Endodermal cell (in vitro differentiated cells): Measurements from ENCODE around the gene TPSD1. TPM values are rescaled to one million over a fixed set of nuclear protein-coding genes. Genes with fewer than 3 reads are reported as not detected.
"Not testable (repeated sequence)": the region's sequence is repeated elsewhere in the genome, so short reads cannot be mapped to it uniquely, and the experiment has no call there.

Experiments used
- DNase-seq: peaks from one replicate; pipeline ENCODE4 v3.0.0-alpha.2; 2017
- H3K27ac ChIP-seq: 2 replicates; pipeline ENCODE4 v1.5.1; 2013; ENCODE audit warnings: mild to moderate bottlenecking, low read depth, low read length, moderate library complexity
- H3K27me3 ChIP-seq: 2 replicates; pipeline ENCODE4 v1.6.1; 2013; ENCODE audit warnings: mild to moderate bottlenecking, low read length, moderate library complexity; ENCODE audit not compliant: insufficient read depth, control insufficient read depth, poor library complexity, severe bottlenecking
- H3K36me3 ChIP-seq: 2 replicates; pipeline ENCODE4 v1.7.0; 2013; ENCODE audit warnings: mild to moderate bottlenecking, low read length, moderate library complexity; ENCODE audit not compliant: control insufficient read depth, insufficient read depth
- H3K4me1 ChIP-seq: one replicate; pipeline ENCODE4 v1.7.0; 2013; ENCODE audit warnings: low read length; ENCODE audit not compliant: control insufficient read depth, insufficient read depth
- H3K4me3 ChIP-seq: 2 replicates; pipeline ENCODE4 v1.5.1; 2013; ENCODE audit warnings: mild to moderate bottlenecking, low read length, moderate library complexity
- H3K9ac ChIP-seq: 2 replicates; pipeline ENCODE4 v1.6.1; 2013; ENCODE audit warnings: mild to moderate bottlenecking, low read length, moderate library complexity; ENCODE audit not compliant: poor library complexity, severe bottlenecking; ENCODE audit errors: extremely low read depth
- H3K9me3 ChIP-seq: 2 replicates; pipeline ENCODE4 v1.6.1; 2013; ENCODE audit warnings: mild to moderate bottlenecking, low read length, moderate library complexity; ENCODE audit not compliant: control insufficient read depth
- H3K27ac Mint-ChIP-seq: 2 replicates; pipeline ENCODE4 v1.8.0; 2020; ENCODE audit warnings: mixed read lengths
- H3K27me3 Mint-ChIP-seq: 2 replicates; pipeline ENCODE4 v1.8.0; 2021; ENCODE audit warnings: mild to moderate bottlenecking, mixed read lengths; ENCODE audit not compliant: insufficient read depth
- H3K36me3 Mint-ChIP-seq: 2 replicates; pipeline ENCODE4 v1.8.0; 2020; ENCODE audit warnings: low read depth, mixed read lengths
- H3K4me1 Mint-ChIP-seq: 2 replicates; pipeline ENCODE4 v1.8.0; 2020; ENCODE audit warnings: mixed read lengths
- H3K4me3 Mint-ChIP-seq: 2 replicates; pipeline ENCODE4 v1.8.0; 2020; ENCODE audit warnings: mild to moderate bottlenecking, moderate library complexity, mixed read lengths
- H3K9me3 Mint-ChIP-seq: 2 replicates; pipeline ENCODE4 v1.8.0; 2020; ENCODE audit warnings: mild to moderate bottlenecking, mixed read lengths
- WGBS, 2 experiments: methylation state at CpG; one replicate each; pipeline versions ENCODE4 v1.1.5 to v1.1.7; 2013; ENCODE audit warnings: missing lambda C conversion rate in 2 of 2, mixed read lengths in 1 of 2; ENCODE audit not compliant: insufficient coverage in 1 of 2, insufficient read length in 1 of 2; 5-methylcytosine and 5-hydroxymethylcytosine counted together
- total RNA-seq, 2 donors: library from RNA; stranded (reverse); fragmentation: NEBNext Ultra II Directional in 1 of 2; extraction: Animal tissue kit (Norgen Biotek cat#: 25700) in 1 of 2; gene quantifications; 2 replicates in 1 of 2; 3 replicates in 1 of 2; pipeline ENCODE4 v1.2.1, GENCODE V29; 2021

The TPSD1 gene
- total RNA-seq, 2 donors from 2014 or later, result not detected

DNA sequence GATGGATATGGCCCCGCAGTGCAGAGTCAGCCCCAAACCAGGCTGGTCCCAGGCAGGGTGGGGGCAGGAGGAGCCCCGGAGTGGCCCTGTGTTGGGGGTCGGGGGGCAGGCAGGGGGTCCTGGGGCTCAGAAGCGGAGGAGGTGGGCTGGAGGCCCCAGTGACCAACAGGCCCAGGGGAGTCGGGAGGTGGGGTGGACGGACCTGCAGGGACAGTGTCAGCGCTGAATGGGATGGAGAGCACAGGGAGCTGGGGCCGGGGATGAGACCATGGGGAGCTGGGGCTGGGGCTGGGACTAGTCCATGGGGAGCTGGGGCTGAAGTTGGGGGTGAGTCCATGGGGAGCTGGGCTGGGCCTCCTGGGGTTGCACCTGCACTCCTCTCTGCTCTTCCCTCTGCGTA lies 16.3 kb upstream of the TPSD1 start:
- DNase-seq, H3K36me3 ChIP-seq, H3K27ac ChIP-seq, H3K27ac Mint-ChIP-seq, H3K9me3 Mint-ChIP-seq, H3K4me3 Mint-ChIP-seq, H3K9me3 ChIP-seq, H3K27me3 ChIP-seq, H3K36me3 Mint-ChIP-seq, H3K4me1 Mint-ChIP-seq, H3K9ac ChIP-seq, H3K4me1 ChIP-seq, H3K4me3 ChIP-seq: not testable (repeated sequence)
- 98 to 100% methylated on average over 4 to 6 of the region's 9 CpGs for WGBS, 2 experiments
- peaks cover 11% of the 10 kb centered on the region for H3K27me3 Mint-ChIP-seq

DNA sequence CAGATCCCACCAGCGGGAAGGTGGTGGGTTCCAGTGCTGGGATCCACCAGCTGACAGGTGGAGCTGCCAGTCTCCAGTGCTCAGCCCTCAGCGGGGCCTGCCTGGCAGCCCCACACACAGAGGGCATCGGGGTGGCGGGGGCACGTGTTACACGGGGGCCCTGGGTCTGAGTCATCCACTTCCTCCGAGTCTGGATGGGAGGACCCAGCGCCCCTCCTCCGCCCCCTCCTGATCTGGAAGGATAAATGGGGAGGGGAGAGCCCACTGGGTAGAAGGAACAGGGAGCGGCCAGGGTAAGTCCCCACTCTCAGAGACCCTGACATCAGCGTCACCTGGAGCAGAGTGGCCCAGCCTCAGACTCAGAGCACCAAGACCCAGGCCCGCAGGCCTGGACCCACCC lies 15.4 kb upstream of the TPSD1 start, which contains the start of gene TPSAB1:
TPSAB1 (plus strand) TSS at position 270 of the 400 bp plus-strand sequence. CDS start 234 bp downstream, outside the sequence.
- WGBS, 2 experiments, result no CpG with 5 or more reads among the region's 12 CpGs
- H3K9me3 ChIP-seq, H3K36me3 ChIP-seq, H3K9ac ChIP-seq, H3K27ac ChIP-seq, H3K4me3 Mint-ChIP-seq, H3K36me3 Mint-ChIP-seq, H3K27me3 ChIP-seq, H3K9me3 Mint-ChIP-seq, H3K4me1 Mint-ChIP-seq, H3K4me3 ChIP-seq, H3K27ac Mint-ChIP-seq, DNase-seq, H3K4me1 ChIP-seq: not testable (repeated sequence)
- peaks cover 16% of the 10 kb centered on the region for H3K27me3 Mint-ChIP-seq

DNA sequence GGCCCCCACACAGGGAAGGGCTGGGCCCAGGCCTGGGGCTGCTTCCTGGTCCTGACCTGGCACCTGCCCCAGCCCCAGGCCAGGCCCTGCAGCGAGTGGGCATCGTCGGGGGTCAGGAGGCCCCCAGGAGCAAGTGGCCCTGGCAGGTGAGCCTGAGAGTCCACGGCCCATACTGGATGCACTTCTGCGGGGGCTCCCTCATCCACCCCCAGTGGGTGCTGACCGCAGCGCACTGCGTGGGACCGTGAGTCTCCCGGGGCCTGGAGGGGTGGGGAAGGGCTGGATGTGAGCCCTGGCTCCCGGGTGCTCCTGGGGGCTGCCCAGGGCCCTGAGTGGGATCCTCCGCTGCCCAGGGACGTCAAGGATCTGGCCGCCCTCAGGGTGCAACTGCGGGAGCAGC lies 14.8 kb upstream of the TPSD1 start:
- H3K4me3 Mint-ChIP-seq, H3K36me3 Mint-ChIP-seq, H3K9ac ChIP-seq, H3K27ac ChIP-seq, H3K9me3 ChIP-seq, DNase-seq, H3K4me3 ChIP-seq, H3K36me3 ChIP-seq, H3K27ac Mint-ChIP-seq, H3K4me1 ChIP-seq, H3K9me3 Mint-ChIP-seq, H3K4me1 Mint-ChIP-seq: not testable (repeated sequence)
- peaks cover 16% of the 10 kb centered on the region for H3K27me3 ChIP-seq
- H3K27me3 Mint-ChIP-seq, result peaks cover 18% of the 10 kb centered on the region
- 95% methylated on average over 4 of the region's 15 CpGs; no CpG with 5 or more reads in 1 of the 2 experiments for WGBS, 2 experiments

DNA sequence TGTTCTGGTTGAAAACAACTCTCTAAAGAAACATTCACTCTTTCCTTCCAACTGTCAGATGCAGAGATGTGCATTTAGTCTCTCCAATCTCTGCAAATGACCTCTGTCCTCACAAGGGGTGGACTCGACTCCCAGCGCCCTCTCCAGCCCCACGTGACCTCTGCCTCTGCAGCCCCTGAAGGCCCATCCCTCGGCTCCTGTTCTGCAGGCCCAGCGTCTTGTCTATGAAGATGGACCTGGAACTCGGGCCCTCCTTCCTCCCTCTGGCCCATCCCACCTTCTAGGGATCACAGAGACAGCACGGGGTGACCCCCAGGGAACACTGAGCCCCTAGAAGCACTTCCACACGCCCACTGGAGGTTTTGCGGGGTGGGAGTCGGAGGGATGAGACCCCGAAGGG lies 12.5 kb upstream of the TPSD1 start:
- not testable (repeated sequence) for H3K27ac Mint-ChIP-seq, H3K4me1 ChIP-seq, H3K9ac ChIP-seq, H3K4me3 Mint-ChIP-seq, H3K36me3 Mint-ChIP-seq, H3K4me3 ChIP-seq, H3K27ac ChIP-seq, H3K9me3 Mint-ChIP-seq, H3K9me3 ChIP-seq, DNase-seq, H3K4me1 Mint-ChIP-seq, H3K36me3 ChIP-seq
- peaks cover 29% of the 10 kb centered on the region for H3K27me3 Mint-ChIP-seq
- H3K27me3 ChIP-seq, result peaks cover 36% of the 10 kb centered on the region
- WGBS, 2 experiments, result 74 to 80% methylated on average over 1 to 5 of the region's 11 CpGs

DNA sequence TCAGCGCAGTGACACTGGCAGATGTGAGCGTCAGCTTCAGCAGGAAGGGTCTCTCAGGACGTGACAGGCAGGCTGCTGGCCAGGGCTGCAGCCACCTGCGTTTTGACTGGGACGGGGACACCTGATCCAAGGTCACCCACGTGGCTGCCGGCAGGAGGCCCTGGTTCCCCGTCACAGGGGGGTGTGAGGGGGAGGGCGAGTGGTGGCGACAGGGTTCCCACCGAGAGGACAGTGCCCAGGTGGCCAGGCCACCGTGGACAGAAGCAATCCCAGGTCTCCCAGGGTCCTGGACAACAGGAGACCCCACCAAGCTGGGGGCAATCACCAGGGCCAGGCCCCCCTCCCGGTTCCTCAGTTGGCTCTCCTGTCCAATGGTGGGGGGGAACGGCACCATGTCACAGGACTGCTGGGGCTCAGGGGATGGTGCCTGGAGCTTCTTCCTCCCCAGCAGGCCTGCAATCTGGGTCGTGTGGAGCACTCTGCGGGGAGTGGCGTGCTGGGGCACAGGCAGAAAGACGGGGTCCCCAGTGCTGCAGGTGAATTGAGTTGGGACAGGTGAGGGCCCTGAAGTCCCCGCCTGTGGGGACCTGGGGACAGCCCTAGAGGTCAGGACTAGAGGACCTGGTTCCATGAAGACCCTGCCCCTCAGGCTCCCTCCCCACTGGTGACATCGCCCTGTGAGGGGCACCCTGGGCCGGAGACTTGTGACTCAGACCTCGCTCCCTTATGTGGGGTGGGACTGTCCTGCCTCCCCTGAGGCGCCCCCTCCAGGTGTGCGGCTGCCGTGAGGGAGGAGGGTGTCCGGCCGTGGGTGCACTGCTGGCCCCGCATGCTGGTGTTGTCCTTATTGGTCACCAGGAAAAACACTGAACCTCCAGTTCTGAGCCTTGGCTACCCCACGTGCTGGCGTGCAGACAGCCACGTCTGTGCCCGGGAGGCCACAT lies 11.7 kb upstream of the TPSD1 start:
- H3K9me3 ChIP-seq, DNase-seq, H3K9ac ChIP-seq, H3K27ac Mint-ChIP-seq, H3K4me1 ChIP-seq, H3K9me3 Mint-ChIP-seq, H3K27ac ChIP-seq, H3K36me3 Mint-ChIP-seq, H3K4me3 Mint-ChIP-seq, H3K4me1 Mint-ChIP-seq, H3K36me3 ChIP-seq, H3K4me3 ChIP-seq: not testable (repeated sequence)
- peaks cover 32% of the 10 kb centered on the region for H3K27me3 ChIP-seq
- peaks cover 26% of the 10 kb centered on the region for H3K27me3 Mint-ChIP-seq
- WGBS, 2 experiments, result 85 to 86% methylated on average over 6 to 27 of the region's 32 CpGs
